Lower leg skin (tissue), 4 donors: Measurements from ENCODE around the gene DIP2B. TPM values are rescaled to one million over a fixed set of nuclear protein-coding genes. Genes with fewer than 3 reads are reported as not detected.

ENCODE experiments used
- DNase-seq, 2 donors: peaks; one replicate each; pipeline ENCODE4 v3.0.0-alpha.2; 2019; ENCODE audit warnings: low spot score in 2 of 2
- H3K4me3 ChIP-seq: fragments of 200-600 bp; sonication (generic); 2 replicates; pipeline ENCODE4 v1.5.1; 2017; ENCODE audit warnings: mild to moderate bottlenecking, low read depth; ENCODE audit not compliant: poor library complexity, severe bottlenecking
- POLR2A ChIP-seq, 2 donors: fragments of 450-650 bp; IDR thresholded peaks; one replicate each; pipeline ENCODE4 v1.6.1; 2016 to 2017; ENCODE audit warnings: antibody characterized with exemption in 2 of 2, mild to moderate bottlenecking in 1 of 2, moderate library complexity in 1 of 2
- WGBS, 2 donors: methylation state at CpG; one replicate each; pipeline ENCODE4 v1.1.5; 2018; 5-methylcytosine and 5-hydroxymethylcytosine counted together
- intact Hi-C: fragments of 100-400 bp; cut with DNase I; formaldehyde crosslinking; loops from one replicate; pipeline ENCODE4 v1.15.0; 2023; ENCODE audit warnings: low total_unique reads
- total RNA-seq, 4 donors: library from RNA; depleted of rRNA; stranded (reverse); fragments of >200 nt; gene quantifications; one replicate each; pipeline ENCODE4 v1.1.0, GENCODE V29; 2016
- TF ChIP-seq, protein P1 (sequence below), 3 donors: fragments of 450-650 bp; IDR thresholded peaks; one replicate each; pipeline ENCODE4 v1.5.1; 2016; ENCODE audit warnings: antibody characterized with exemption in 3 of 3, mild to moderate bottlenecking in 3 of 3, moderate library complexity in 2 of 3

Gene DIP2B
- total RNA-seq, 4 donors from 2014 or later: 56.9 to 104 (median 68.6) TPM

DNA sequence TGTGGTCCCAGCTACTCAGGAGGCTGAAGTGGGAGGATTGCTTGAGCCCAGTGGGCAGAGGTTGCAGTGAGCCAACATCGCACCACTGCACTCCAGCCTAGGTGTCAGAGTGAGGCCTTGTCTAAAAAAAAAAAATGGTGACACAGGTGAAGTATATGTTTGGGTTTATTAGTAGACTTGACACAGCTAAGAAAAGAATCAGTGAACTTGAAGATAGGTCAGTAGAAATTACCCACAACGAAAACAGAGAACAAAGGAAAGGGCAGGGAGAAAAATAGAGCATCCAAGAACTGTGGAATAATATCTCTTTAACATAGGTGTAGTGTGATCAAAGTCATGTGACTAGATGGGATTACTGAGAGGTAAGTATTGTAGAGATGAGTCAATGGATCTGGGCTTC lies 282.8 kb downstream of the DIP2B start:
- DNase-seq: no peak
- intact Hi-C loops: no loop called here
- WGBS, 2 donors: 98% methylated on average over 2 of the region's 2 CpGs
- TF ChIP-seq POLR2A (IDR thresholded peaks at IDR 0.05): no peak
- TF ChIP-seq, protein P1, sequence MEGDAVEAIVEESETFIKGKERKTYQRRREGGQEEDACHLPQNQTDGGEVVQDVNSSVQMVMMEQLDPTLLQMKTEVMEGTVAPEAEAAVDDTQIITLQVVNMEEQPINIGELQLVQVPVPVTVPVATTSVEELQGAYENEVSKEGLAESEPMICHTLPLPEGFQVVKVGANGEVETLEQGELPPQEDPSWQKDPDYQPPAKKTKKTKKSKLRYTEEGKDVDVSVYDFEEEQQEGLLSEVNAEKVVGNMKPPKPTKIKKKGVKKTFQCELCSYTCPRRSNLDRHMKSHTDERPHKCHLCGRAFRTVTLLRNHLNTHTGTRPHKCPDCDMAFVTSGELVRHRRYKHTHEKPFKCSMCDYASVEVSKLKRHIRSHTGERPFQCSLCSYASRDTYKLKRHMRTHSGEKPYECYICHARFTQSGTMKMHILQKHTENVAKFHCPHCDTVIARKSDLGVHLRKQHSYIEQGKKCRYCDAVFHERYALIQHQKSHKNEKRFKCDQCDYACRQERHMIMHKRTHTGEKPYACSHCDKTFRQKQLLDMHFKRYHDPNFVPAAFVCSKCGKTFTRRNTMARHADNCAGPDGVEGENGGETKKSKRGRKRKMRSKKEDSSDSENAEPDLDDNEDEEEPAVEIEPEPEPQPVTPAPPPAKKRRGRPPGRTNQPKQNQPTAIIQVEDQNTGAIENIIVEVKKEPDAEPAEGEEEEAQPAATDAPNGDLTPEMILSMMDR (IDR thresholded peaks at IDR 0.05): no peak
- H3K4me3 ChIP-seq: no peak overlapping the region

DNA sequence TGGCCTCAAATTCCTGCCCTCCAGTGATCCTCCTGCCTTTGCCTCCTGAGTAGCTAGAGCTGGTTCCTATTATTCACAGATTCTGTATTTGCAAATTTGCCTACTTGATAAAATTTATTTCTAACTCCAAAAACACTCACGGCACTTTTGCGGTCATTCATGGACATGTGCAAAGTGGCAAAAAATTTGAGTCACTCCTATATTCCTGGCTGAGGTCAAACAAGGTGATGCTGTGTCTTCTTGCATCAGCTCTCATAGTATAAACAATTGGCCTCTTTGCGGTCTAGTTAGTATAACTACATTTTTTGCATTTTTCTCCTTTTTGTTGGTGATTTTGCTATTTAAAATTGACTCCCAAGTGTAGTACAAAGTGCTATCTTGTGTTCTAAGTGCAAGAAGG lies 283.8 kb downstream of the DIP2B start:
- no peak for DNase-seq
- whole genome bisulfite sequencing, 2 donors: 93 to 95% methylated on average over 3 of the region's 3 CpGs
- no peak overlapping the region for H3K4me3 ChIP-seq
- TF ChIP-seq POLR2A (IDR thresholded peaks at IDR 0.05): no peak
- TF ChIP-seq, protein P1 (IDR thresholded peaks at IDR 0.05): no peak
- intact Hi-C loops: no loop called here

DNA sequence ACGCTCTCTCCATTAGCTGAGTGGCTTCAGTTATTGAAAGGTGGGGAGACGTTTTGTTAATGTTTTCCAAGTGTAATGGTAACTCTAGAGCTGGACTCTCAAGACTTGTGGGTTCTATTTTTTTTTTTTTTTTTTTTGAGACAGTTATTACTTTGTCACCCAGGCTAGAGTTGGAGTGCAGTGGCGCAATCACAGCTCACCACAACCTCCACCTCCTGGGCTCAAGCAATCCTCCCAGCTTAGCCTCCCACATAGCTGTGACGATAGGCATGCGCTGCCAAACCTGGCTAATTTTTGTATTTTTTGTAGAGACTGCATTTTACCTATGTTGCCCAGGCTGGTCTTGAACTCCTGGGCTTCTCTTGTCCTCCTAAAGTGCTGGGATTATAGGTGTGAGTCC lies 285.3 kb downstream of the DIP2B start:
- 90 to 93% methylated on average over 5 of the region's 5 CpGs for WGBS, 2 donors
- TF ChIP-seq, protein P1 (IDR thresholded peaks at IDR 0.05): no peak
- TF ChIP-seq POLR2A (IDR thresholded peaks at IDR 0.05): no peak
- H3K4me3 ChIP-seq: no peak overlapping the region
- intact Hi-C loops: no loop called here
- DNase-seq: no peak

Other genes with a start within 250 kb of the DIP2B start
- gene LIMA1, start 221.5 kb upstream of the DIP2B start, total RNA-seq: 10 to 100 TPM; 47.2 to 62.1 (median 54.5) TPM
- not detected for gene FAM186A, start 108.4 kb upstream of the DIP2B start, total RNA-seq
- 10 to 100 TPM; 15.2 to 21.7 (median 18.9) TPM for gene LARP4, start 104.1 kb upstream of the DIP2B start, total RNA-seq